ENCODE data around the gene LOC128125822.

Gene LOC128125822

GRCh38 chr6:63565727-63566596, 6.3 kb upstream of the LOC128125822 start:
- Histone ChIP-seq H3K79me1 (ENCODE audit: low read depth in 1 of 2, low read length in 2 of 2) (no peaks in the 10 kb centered on the region), H4K91ac (ENCODE audit: insufficient read depth, low read depth, low read length) (no peak overlapping the region), H3K9ac (ENCODE audit: low read depth, low read length) (no peak overlapping the region), H3K56ac (ENCODE audit: extremely low read depth, insufficient read depth, low read length) (no peak overlapping the region), H3K36me3 (ENCODE audit: control insufficient read depth, insufficient read depth, low read length) (no peaks in the 10 kb centered on the region), H3K4me1 (ENCODE audit: control insufficient read depth, insufficient read depth, low read length) (peaks cover 2% of the 10 kb centered on the region; the same call in 1 of the 2 replicates), H4K5ac (ENCODE audit: low read depth, low read length) (no peak overlapping the region), H3K18ac (ENCODE audit: low read depth, low read length) (peak overlapping the region; percentile 48; the same call in 1 of the 2 replicates), H2AK9ac (replicated peaks; ENCODE audit: low read depth, low read length, poor library complexity) (no peak overlapping the region), H2BK20ac (ENCODE audit: low read depth, low read length) (no peak overlapping the region), H3K9me3 (ENCODE audit: control insufficient read depth, insufficient read depth, low read length) (no peaks in the 10 kb centered on the region), H3K4me2 (ENCODE audit: low read depth, low read length) (peak overlapping the region; percentile 43), H3K9me1 (ENCODE audit: insufficient read depth, low read length) (no peaks in the 10 kb centered on the region), H3K4me3 (ENCODE audit: insufficient read depth, low read depth, low read length) (no peak overlapping the region), H3K23ac (ENCODE audit: low read depth, low read length) (peak overlapping the region; percentile 37; the same call in 1 of the 2 replicates), H4K20me1 (ENCODE audit: insufficient read depth, low read length) (no peaks in the 10 kb centered on the region), H3K14ac (replicated peaks; ENCODE audit: low read depth, low read length) (0 out of 2 replicates have a peak overlapping the region, but pooled peaks have one; percentile 13), H3K4ac (ENCODE audit: low read depth, low read length) (peak overlapping the region; percentile 1; the same call in 1 of the 2 replicates), H2AK5ac (ENCODE audit: low read depth, low read length) (no peak overlapping the region), H2BK15ac (ENCODE audit: low read depth, low read length) (no peak overlapping the region), H2BK120ac (ENCODE audit: low read depth, low read length) (0 out of 2 replicates have a peak overlapping the region, but pooled peaks have one; percentile 16), H4K8ac (ENCODE audit: low read depth in 2 of 2, low read length in 2 of 2) (no peak overlapping the region), H3K27ac (ENCODE audit: insufficient read depth, low read length) (peak overlapping the region; percentile 65; the same call in 1 of the 2 replicates), H2AFZ (replicated peaks; ENCODE audit: low read length, poor library complexity) (no peak overlapping the region), H3K27me3 (ENCODE audit: control insufficient read depth, insufficient read depth, low read length) (no peaks in the 10 kb centered on the region), H2BK5ac (ENCODE audit: low read depth, low read length, poor library complexity, severe bottlenecking) (no peak overlapping the region)
- TF ChIP-seq FOS (IDR thresholded peaks at IDR 0.05; ENCODE audit: low read depth, low read length) (no peak), MXI1 (IDR thresholded peaks at IDR 0.05; ENCODE audit: borderline replicate concordance, low read depth, low read length) (no peak), BHLHE40 (IDR thresholded peaks at IDR 0.05; ENCODE audit: low read depth, low read length) (no peak), NFE2L2 (IDR thresholded peaks at IDR 0.05; ENCODE audit: low read depth, low read length) (no peak), RAD21 (IDR thresholded peaks at IDR 0.05; ENCODE audit: low read length) (no peak), CHD1 (IDR thresholded peaks at IDR 0.05; ENCODE audit: low read depth, low read length) (no peak), SMC3 (IDR thresholded peaks at IDR 0.05; ENCODE audit: low read depth, low read length) (no peak), CTCF (conservative IDR thresholded peaks at IDR 0.05; ENCODE audit: low read depth, low read length) (no peak), POLR2A (IDR thresholded peaks at IDR 0.05; ENCODE audit: low read depth, low read length) (no peak), RFX5 (IDR thresholded peaks at IDR 0.05; ENCODE audit: low read depth, low read length) (no peak)
- TF ChIP-seq, protein P1, sequence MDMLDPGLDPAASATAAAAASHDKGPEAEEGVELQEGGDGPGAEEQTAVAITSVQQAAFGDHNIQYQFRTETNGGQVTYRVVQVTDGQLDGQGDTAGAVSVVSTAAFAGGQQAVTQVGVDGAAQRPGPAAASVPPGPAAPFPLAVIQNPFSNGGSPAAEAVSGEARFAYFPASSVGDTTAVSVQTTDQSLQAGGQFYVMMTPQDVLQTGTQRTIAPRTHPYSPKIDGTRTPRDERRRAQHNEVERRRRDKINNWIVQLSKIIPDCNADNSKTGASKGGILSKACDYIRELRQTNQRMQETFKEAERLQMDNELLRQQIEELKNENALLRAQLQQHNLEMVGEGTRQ (IDR thresholded peaks at IDR 0.05; ENCODE audit: low read depth, low read length), result no peak
- TF ChIP-seq, protein P2, sequence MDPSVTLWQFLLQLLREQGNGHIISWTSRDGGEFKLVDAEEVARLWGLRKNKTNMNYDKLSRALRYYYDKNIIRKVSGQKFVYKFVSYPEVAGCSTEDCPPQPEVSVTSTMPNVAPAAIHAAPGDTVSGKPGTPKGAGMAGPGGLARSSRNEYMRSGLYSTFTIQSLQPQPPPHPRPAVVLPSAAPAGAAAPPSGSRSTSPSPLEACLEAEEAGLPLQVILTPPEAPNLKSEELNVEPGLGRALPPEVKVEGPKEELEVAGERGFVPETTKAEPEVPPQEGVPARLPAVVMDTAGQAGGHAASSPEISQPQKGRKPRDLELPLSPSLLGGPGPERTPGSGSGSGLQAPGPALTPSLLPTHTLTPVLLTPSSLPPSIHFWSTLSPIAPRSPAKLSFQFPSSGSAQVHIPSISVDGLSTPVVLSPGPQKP (IDR thresholded peaks at IDR 0.05; ENCODE audit: borderline replicate concordance, low read depth, low read length), result no peak
- CTCF ChIA-PET, result no interaction called here
- no TSS peak for BruUV-seq (replicated peaks)
- POLR2A ChIA-PET (ENCODE audit: unreplicated experiment), result no interaction called here
- dilution Hi-C loops (cut with HindIII; ENCODE audit: low sequenced_read_pairs, unreplicated experiment), result no loop called here
- intact Hi-C loops (cut with micrococcal nuclease), result no loop called here
- ATAC-seq (ENCODE audit: low read depth) (peak; percentile 78), DNase-seq (peak; percentile 75)
- no CpG with 5 or more reads among the region's 4 CpGs for WGBS, 2 experiments (ENCODE audit: extremely low coverage in 2 of 2, insufficient read length in 1 of 2)
- in situ Hi-C loops (cut with MboI; ENCODE audit: low sequenced_read_pairs), result loop anchor here (25.0 kb wide), 1 partner anchor 204 kb away; no protein-coding TSS in a partner anchor

All from IMR-90 (cell line).